GM18517 (cell line): Measurements from ENCODE around the gene CRADD.
"Not testable (repeated sequence)": the region's sequence is repeated elsewhere in the genome, so short reads cannot be mapped to it uniquely, and the experiment has no call there.

Experiments
- ATAC-seq: cut with Tn5 transposase; IDR thresholded peaks from one replicate; pipeline ENCODE4 v1.9.1; 2021; ENCODE audit warnings: mild to moderate bottlenecking, moderate library complexity; ENCODE audit not compliant: unreplicated experiment

The CRADD gene

DNA sequence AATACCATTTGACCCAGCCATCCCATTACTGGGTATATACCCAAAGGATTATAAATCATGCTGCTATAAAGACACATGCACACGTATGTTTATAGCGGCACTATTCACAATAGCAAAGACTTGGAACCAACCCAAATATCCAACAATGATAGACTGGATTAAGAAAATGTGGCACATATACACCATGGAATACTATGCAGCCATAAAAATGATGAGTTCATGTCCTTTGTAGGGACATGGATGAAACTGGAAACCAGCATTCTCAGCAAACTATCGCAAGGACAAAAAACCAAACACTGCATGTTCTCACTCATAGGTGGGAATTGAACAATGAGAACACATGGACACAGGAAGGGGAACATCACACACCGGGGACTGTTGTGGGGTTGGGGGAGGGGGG lies 104.8 kb downstream of the CRADD start:
- not testable (repeated sequence) for ATAC-seq

GRCh38 chr12:93782853-93783252 lies 105.7 kb downstream of the CRADD start:
- ATAC-seq, result no peak

GRCh38 chr12:93783832-93784231 lies 106.7 kb downstream of the CRADD start:
- ATAC-seq, result no peak

DNA sequence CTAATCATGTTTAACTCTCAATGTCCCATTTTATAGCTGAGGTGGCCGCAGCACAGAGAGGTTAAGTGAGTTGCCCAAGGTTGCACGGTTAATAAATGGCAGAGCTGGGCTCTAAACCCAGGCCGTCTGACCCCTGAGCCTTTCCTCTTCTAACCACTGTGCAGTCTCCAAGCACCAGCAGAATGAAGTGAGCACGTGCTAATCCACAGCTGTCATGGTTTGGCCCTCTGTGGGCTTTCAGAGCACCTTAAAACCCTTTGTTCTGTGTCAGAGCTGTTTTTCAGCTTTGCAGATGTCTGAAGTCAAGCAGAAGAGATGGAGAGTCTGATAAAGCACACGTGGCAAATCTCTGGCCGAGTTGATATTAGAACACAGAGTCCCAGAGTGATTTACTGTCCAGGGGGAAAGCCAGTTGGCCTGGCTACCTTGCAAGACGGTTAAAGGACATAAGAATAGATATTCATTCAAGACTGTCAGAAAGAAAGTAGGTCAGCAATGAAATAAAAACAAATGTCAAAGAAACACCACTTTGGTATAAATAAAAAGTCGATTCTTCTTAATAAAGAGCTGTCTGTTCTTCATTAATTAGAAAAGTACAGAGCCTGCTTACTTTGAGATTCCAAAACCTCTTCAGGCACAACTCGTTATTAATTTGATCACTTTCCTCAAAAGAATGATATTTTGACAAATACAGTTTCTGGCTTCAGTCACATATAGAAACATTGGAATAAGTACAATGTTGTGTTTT lies 107.3 kb downstream of the CRADD start:
- no peak for ATAC-seq

DNA sequence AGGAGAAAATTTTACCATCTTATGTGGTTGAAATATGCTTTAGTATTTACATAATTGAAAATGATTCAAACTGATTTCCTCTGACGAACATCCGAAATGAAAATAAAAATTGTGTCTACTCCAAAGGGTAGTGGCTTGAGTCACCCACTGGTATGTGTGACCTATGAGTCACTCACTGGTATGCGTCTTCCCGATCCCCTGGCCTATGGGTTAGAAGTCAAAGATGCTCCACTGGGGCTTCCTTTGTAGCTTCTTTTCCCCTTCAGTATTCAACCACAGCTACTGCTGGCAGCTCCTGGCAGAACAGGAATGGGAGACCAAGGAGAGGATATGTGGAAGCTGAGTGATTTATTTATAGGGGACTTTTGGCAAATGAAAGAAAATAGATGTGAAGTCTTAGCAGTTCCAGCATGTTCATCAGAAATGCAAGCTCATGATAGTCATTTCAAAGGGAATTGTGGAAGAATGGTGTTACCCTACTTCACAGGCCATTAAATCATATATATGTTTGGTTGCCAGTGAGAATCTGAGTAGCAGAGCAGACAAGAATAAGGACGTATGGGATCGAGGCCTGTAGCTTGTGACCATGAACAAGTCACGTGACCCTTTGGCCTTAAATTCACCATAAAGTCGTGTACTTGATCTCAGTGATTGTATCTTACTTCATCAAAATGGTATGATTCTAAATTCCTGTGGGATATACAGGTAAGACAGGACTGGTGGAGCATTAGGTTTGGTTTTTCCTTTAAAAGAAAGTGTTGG lies 108.3 kb downstream of the CRADD start:
- ATAC-seq, result no peak

DNA sequence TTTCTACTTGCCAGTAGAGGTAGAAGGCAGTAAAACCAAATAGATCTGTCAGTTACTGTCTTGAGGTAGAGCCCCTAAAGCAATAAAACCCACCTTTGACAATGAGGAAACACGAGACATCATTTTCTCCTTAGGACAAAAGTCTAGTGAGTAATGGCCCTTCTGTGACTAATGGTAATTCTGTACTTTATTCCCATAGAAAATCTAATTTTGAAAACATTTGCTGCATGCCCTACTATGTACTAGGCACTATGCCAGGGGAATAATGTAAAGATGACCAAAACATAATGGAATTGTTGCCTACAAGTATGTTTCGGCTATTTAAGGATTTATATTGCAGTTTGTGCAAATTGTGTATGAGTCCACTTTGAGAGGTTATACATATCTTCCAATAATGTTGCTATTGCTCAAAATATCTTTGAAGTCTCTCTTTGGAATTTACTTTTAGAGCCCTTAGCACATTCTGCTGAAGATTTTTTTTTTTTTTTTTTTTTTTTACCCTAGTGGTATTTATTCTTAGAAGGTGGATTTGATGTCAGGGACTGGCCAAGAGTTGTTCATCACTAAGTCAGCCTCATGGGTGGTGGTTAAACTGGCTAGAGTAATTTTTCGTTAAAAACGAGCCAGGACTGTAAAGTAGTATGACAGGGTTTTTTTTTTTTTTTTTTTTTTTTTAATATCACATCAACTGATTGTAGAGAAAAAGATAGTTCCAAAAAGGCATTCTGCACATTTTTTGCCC lies 109.7 kb downstream of the CRADD start:
- ATAC-seq, result no peak

GRCh38 chr12:93788853-93789252 lies 111.7 kb downstream of the CRADD start:
- no peak for ATAC-seq

- no peak for ATAC-seq
Measured at GRCh38 chr12:93789767-93790166, 112.6 kb downstream of the CRADD start.

DNA sequence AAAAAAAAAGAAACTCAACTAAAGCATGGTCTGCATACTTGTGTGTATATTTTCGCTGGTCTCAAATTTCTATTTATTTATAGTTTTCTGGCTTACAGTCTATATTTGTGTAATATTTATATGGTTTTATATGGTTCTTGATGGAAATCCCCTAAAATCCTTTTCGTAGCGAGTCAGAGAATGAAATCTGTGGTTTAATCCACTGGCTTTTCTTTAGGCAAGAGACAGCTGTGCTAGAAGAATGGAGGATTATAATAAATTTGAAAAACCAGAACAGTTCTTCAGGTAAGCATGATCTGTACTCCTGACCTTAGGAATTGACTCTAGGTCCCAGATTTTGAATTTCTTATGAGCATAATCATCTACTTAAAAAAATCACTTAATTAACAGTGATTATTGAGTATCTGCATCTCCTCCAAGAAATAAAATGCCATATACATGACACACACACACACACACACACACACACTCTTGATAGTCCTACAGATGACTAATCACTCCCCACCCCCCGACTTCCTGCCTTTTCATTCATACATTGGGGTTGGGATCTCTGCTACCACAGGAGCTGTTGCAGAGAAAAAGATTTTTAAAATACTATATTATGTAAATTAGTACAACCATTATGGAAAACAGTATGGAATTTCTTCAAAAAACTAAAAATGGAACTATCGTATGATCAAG lies 113.4 kb downstream of the CRADD start:
- no peak for ATAC-seq

DNA sequence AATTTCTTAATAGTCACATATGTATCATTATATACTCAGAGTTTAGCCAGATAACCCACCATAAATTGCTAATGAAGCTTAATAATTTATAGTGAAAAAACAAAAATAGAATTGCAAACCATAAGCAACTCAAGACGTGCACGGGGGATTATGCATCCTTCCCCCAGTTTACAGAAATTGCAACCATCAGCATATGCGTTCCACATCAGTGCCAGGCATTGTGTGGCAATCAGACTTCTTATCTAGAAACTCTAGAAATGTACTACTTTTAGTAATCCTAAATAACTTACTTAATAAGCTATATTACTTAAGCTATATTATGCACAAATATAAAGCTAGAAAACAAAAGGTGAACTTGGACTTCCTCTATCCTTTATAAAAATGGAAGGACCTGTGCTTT lies 115.8 kb downstream of the CRADD start:
- ATAC-seq, result no peak

DNA sequence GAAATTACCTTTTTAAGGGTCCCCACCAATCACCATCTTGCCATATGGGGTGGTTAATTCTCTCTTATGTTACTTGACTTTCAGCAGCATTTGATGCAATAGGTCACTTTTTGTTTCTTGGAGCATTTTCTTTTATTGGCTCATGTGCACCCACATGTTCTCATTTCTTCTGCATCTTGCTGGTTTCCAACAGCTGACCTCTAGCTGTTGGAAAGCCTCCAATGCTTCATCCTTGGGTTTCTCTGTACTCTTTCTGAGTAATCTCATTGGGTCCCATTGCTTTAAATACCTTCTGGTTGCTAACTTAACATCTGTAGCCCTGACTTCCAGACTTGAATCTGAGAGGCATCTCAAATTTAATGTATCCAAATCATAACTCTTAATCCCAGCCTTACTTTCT lies 116.8 kb downstream of the CRADD start:
- no peak for ATAC-seq

GRCh38 chr12:93794738-93795137 lies 117.6 kb downstream of the CRADD start:
- ATAC-seq, result no peak

DNA sequence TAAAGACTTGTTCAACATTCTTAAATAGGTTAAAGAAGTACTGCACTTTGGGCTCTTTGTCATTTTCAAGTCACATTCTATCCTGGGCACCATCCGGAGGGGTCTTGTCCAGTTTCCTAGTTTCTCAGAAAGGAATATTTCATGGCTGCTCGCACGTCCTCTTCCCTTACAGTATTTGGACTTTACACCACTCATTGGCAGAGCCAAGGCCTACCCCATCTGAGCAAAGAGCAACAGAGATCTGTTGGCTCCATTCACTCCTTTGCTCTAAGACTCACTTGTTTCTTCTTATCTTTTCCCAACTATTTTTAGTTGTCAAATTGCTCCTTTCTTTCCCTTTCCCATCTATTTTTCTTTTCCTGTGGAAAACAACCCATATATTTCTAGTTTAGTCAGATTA lies 118.2 kb downstream of the CRADD start:
- ATAC-seq, result no peak

- ATAC-seq, result no peak
Measured at GRCh38 chr12:93796729-93797128, 119.6 kb downstream of the CRADD start.

DNA sequence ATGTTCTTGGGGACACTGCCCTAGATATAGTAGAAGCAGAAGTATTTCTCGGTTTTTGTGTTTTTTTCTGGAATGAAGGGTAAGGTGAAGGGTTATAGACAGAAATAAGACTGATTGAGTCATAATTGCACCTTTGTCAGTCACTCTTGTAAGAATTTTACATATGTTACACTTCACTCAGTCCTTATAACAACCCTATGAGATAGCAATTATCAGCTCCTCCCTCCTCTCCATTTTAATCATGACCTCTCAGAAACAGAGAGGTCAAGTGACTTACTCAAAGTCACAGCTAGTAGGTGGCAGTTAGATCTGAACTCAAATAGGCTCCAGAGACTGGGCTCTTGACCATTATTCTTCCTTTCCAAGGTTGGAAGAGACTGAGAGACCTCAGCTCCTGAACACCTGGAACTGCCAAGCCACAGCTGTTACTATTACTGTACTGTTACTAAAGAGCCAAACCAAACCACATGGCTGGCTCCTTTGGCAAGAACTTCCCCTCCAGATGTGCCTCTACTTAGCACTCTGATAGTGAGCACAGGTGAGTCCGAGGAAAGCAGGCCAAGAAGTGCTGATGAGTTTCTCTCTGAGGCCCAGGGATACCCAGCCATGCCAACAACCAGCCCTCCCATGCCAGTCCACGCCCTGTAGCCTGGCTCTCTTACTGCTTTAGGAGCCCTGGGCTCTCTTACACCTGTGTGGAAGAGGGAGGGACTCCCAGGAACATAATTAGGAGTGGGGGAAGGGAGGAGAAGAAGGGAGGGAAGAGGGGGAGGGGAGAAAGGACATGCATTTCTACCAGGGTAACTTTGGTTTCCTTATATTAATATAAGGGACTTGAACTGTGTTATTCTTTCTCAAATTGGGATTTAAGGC lies 121.3 kb downstream of the CRADD start:
- ATAC-seq, result no peak

- ATAC-seq, result not testable (repeated sequence)
Measured at GRCh38 chr12:93801666-93802065, 124.5 kb downstream of the CRADD start.

DNA sequence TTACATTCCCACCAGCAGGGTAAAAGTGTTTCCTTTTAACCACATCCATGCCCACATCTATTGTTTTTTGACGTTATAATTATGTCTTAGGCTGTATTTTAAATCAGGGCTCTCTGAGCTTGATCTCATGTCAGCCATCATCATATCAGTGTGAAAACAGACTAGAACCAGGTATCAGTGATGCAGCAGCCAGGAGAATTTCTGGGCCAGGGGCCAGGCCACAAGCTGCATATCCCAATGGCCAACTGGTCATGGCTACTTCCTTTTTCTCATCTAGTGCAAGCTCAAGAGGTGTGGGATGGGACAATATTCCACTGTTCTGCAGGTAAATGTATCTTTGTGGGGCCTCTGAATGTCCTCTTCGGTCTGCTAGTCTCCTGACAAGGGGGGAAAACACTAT lies 125.1 kb downstream of the CRADD start:
- ATAC-seq, result no peak

- ATAC-seq, result no peak
Measured at GRCh38 chr12:93802698-93803423, 125.7 kb downstream of the CRADD start.

DNA sequence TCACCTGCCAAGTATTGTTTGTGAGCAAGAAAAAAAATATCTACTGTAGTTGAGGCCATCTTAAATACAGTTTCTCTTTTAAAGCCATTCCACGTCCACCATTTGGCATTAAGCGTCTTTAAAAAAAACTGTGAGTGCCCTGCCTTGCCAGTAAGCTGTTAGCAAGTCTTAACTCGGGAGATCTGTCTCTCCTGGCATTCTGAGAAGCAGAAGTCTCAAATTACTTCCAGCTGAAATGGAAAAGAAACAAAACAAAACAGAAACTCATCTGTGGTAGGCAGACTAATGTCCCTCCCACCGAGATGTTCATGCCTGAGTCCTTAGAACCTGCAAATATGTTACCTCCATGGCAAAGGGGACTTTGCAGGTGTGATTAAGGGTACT lies 126.2 kb downstream of the CRADD start:
- no peak for ATAC-seq
